Measurements from ENCODE around the gene SNRNP25. TPM values are rescaled to one million over a fixed set of nuclear protein-coding genes. Genes with fewer than 3 reads are reported as not detected.

SNRNP25 gene
- total and polyA plus RNA-seq, 9 of the 15 experiments (the other 6 are each of a cell fraction or from before 2014, with no cell fraction given), result 59.0 to 176 (median 108) TPM

DNA sequence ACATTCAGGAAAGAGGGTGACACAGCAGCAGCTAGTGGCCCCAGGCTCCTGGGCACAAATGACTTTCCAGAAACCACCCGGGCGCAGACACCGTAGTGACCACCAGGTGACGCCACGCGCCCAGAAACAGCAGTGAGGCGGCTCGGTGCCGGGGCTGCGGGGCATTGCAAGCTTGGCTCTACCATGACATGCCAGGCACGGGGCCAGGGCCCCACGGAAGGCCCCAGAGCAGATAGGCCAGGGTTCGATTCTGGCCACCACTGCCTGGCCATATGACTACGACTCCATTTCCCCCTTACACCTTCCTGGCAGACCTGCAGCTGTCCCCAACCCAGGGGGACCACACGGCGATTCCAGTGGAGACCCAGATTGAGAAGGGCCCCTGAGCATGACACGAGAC lies 12.1 kb downstream of the SNRNP25 start (continued):
- TF ChIP-seq, protein P1, sequence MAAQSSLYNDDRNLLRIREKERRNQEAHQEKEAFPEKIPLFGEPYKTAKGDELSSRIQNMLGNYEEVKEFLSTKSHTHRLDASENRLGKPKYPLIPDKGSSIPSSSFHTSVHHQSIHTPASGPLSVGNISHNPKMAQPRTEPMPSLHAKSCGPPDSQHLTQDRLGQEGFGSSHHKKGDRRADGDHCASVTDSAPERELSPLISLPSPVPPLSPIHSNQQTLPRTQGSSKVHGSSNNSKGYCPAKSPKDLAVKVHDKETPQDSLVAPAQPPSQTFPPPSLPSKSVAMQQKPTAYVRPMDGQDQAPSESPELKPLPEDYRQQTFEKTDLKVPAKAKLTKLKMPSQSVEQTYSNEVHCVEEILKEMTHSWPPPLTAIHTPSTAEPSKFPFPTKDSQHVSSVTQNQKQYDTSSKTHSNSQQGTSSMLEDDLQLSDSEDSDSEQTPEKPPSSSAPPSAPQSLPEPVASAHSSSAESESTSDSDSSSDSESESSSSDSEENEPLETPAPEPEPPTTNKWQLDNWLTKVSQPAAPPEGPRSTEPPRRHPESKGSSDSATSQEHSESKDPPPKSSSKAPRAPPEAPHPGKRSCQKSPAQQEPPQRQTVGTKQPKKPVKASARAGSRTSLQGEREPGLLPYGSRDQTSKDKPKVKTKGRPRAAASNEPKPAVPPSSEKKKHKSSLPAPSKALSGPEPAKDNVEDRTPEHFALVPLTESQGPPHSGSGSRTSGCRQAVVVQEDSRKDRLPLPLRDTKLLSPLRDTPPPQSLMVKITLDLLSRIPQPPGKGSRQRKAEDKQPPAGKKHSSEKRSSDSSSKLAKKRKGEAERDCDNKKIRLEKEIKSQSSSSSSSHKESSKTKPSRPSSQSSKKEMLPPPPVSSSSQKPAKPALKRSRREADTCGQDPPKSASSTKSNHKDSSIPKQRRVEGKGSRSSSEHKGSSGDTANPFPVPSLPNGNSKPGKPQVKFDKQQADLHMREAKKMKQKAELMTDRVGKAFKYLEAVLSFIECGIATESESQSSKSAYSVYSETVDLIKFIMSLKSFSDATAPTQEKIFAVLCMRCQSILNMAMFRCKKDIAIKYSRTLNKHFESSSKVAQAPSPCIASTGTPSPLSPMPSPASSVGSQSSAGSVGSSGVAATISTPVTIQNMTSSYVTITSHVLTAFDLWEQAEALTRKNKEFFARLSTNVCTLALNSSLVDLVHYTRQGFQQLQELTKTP (IDR thresholded peaks at IDR 0.05; ENCODE audit: low read depth in 1 of 2, partially characterized antibody in 2 of 2), result no peak
- TF ChIP-seq STAG1 (CRISPR knock-in tag; IDR thresholded peaks at IDR 0.05; ENCODE audit: borderline replicate concordance) (peak; percentile 97), GABPA (tag; conservative IDR thresholded peaks at IDR 0.05; ENCODE audit: low read depth) (no peak), SRSF9 (IDR thresholded peaks at IDR 0.05; ENCODE audit: borderline replicate concordance, low read depth, low read length) (no peak), SNIP1 (IDR thresholded peaks at IDR 0.05; ENCODE audit: low read depth) (no peak), THRAP3 (IDR thresholded peaks at IDR 0.05; ENCODE audit: borderline replicate concordance) (no peak), ZNF277 (CRISPR knock-in tag; IDR thresholded peaks at IDR 0.05; ENCODE audit: borderline replicate concordance) (no peak), HES1 (IDR thresholded peaks at IDR 0.05; ENCODE audit: low read depth) (no peak), ELF1 (tag; IDR thresholded peaks at IDR 0.05) (no peak), ZNF3 (CRISPR knock-in tag; IDR thresholded peaks at IDR 0.05) (no peak), NFIX (CRISPR knock-in tag; IDR thresholded peaks at IDR 0.05; ENCODE audit: low read depth) (no peak), NBN (IDR thresholded peaks at IDR 0.05; ENCODE audit: low read depth) (no peak), NELFE (IDR thresholded peaks at IDR 0.05; ENCODE audit: insufficient read depth, insufficient read length) (no peak), SIRT6 (IDR thresholded peaks at IDR 0.05; ENCODE audit: low read depth, low read length) (no peak), RAD21 (CRISPR knock-in tag; conservative IDR thresholded peaks at IDR 0.05 in 1 of 2, IDR thresholded peaks at IDR 0.05 in 1 of 2) (peak; percentile 99), POLR2AphosphoS5 (IDR thresholded peaks at IDR 0.05; ENCODE audit: control insufficient read depth, insufficient read depth, low read depth, low read length) (no peak), SPI1 (IDR thresholded peaks at IDR 0.05; ENCODE audit: borderline replicate concordance, low read depth, low read length) (no peak), BCOR (IDR thresholded peaks at IDR 0.05) (no peak), SMAD4 (CRISPR knock-in tag; conservative IDR thresholded peaks at IDR 0.05) (0 out of 2 replicates have a peak, but pooled peaks have one; percentile 27), SIN3B (IDR thresholded peaks at IDR 0.05; ENCODE audit: low read depth) (no peak), CSDE1 (IDR thresholded peaks at IDR 0.05) (no peak), IRF9 (tag; IDR thresholded peaks at IDR 0.05) (no peak), ZNF444 (CRISPR knock-in tag; IDR thresholded peaks at IDR 0.05) (no peak), MIER1 (IDR thresholded peaks at IDR 0.05; ENCODE audit: low read depth) (no peak)
